ENCODE results near the gene SLC2A9.

Gene SLC2A9

GRCh38 chr4:9880406-9881197 lies 140.7 kb downstream of the SLC2A9 start:
- FAIRE-seq, result no peak

GRCh38 chr4:9877123-9877522 lies 144.2 kb downstream of the SLC2A9 start:
- FAIRE-seq, result no peak

DNA sequence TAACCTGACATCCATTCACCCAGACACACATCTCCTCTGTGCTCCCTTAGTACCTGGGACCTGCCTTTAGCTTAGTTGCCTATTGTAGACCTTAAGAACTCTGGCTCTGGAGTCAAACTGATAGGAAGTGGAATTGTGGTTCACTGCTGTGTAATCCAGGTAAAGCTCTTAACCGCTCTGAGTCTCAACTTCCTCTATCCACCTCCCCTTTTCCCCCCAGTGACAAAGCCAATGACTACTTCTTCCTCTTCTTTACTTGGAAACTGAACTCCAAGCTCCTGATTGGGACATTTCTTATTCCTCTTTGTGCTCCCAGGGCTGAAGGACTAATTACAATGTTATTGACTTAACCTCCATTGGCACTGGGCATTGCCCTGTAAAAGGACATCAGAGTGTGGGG lies 145.8 kb downstream of the SLC2A9 start:
- no peak for FAIRE-seq

DNA sequence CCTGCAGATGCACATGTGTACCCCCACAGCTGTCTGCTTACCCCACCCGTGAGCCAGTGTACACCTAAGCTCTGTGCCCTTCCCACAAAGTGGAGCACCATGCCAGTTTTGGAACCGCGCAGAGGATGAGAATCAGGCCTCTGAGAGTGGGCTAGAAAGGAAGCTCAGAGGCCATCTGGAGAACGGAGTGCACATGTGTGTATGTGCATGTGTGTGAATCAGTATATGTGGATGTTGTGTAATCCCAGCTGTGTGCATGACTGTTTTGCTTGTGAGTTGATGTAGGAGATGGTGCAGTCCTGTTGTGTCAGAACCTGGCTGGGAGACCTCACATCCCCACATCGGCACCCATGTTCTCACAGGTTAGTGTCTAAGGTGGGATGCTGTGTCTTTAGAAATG lies 146.9 kb downstream of the SLC2A9 start:
- FAIRE-seq, result no peak

GRCh38 chr4:9870165-9870790 lies 151.0 kb downstream of the SLC2A9 start:
- no peak for FAIRE-seq

DNA sequence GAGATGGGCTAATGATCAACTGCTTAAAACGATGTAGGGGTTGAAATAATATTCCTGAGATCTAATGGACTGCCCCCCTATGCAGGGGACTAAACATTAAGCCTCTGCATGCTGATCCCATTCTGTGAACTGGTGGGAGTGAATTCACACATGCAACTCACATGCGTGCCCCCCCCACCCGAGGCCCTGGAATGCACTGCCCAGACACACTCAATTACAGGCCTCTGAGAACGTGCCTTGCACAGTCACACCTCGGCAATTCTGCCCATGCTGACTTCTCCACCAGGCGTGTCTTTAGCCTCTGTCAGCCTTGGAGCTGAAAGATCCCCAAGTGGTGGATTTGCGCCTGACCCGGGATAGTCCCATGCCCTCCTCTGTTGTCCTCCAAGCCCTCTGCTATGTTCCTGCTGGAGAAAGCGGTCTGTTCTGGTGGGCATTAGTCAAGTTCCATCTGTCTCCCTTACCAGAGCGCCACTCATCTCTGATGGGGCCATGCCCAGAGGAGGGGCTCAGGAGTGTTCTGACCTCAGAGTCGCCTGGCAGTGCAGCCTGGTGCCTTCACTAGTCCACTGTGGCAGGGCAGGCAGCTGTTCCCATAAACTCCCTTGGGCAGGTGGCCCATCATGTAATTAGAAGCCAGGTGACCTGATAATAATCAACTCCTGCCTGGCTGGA lies 153.4 kb downstream of the SLC2A9 start:
- no peak for FAIRE-seq

DNA sequence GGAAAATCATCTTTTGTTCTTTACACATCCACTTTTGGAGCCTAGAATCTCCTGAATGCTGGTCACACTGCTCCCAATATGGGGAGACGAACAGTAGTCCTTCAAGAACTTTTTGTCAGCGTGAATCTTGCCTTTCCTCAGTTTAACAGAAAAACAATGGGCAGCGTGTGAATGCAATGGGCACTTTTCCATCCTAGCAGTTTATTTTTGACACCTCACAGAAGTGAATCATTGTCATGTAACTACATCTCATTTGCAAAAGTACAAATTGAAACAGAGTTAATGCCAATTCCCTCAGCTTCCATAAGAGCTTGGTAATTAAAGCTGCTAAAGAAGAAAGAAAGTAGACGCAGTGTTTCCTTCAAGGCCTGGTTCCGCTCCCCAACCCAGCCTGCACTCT lies 154.4 kb downstream of the SLC2A9 start:
- FAIRE-seq, result no peak

- FAIRE-seq, result no peak
Measured at GRCh38 chr4:9861561-9861960, 159.7 kb downstream of the SLC2A9 start.

- FAIRE-seq, result no peak
Measured at GRCh38 chr4:9859810-9860209, 161.5 kb downstream of the SLC2A9 start.

DNA sequence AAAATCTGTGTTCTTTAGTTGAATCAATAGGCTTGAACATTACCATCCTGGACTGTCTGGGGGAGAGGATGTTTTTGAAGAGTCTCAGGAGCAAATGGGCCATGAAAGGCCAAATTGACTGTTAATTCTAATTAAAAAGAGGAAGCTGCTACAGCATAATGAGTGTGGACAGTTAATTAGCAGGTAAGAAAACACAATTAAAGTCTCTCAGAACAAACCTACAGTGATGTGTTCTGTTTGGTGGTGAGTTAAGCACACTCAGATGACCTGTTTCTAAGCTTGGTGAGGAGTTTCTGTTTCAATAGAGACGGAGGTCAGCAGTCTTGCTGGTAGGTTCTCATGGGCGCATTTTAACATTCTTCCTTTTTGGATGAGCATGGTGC lies 171.8 kb downstream of the SLC2A9 start:
- no peak for FAIRE-seq

DNA sequence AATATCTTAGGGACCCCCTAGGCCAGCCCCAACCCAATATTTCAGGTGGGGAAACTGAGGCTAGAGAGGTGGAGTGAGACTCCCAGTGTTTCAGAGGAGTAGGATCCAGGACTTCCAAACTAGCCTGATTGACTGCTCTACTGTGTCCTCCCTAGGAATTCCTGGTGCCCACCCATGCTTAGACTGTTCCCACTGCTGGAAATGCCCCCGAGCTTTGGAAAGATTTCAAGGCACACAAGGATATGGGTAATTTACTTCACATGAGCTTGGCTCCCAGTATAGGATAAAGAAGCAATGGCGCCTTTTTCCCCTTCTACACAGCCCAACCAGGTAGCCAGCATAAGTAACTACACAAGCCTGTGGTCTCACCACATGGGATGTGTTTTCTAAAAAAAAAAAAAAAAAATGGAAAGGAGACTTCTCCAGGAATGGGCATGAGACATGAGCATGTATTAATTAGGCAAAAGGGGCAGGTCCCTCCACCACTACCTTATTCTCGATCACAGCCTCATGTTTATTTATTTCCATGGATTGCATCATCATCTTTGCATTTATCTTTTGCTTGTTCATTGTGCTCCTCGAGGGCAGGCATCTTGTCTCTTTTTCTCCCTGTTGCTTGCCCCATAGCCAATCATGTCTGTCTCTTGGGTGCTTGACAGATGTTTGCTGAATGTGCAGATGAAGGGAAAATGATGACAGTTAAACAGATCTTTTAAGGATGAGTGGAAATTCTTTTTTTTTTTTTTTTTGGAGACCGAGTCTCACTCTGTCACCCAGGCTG lies 173.1 kb downstream of the SLC2A9 start:
- FAIRE-seq, result no peak

DNA sequence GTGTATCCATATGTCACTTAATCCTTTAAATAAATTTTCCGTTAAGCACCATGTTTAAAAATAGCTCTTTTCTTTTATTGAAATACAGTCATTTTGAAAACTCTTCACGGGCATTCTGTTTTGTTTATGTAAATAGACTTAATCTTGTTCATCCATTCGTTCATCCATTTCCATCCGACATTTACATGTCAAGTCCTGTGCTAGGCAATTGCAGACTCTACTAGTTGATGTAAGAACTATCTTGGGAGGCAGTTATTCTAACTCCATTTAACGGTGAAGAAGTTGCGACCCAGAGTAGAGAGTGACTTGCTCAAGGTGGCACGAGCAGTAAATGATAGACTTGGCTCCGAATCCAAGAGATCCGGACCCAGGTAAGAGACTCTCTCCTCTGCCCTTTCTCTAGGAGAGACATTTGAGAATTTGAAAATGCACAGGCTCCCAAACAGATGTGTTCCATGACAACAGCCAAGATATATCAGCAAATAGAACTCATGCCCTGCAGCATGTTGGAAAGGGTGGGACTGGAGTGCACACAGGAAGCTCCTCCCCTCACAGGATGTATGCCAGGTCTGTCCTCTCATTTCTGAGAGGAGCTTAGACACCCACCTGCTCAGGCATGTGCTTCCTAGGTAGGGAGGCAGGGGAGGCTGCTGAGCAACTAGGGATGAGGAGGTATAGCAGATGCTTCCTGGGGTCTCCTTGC lies 175.4 kb downstream of the SLC2A9 start:
- no peak for FAIRE-seq

DNA sequence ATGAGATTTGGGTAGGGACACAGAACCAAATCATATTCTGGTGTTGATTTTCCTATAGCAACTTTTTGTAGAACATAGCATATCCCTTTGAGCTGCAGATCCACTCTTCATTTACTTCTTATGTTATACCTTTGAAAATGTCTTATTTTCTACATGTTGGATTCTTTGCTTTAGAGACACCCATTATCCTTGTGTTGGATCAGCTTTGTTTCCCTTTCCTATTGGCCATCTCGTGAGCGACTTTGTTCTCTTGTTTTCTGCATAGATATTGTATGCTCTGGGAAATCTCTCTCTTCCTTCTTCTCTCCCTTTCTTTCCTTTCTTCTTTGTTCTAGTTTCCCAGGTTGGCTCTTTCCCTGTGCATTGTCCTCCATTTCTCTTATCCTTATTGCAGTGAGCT lies 180.2 kb downstream of the SLC2A9 start:
- FAIRE-seq, result no peak

DNA sequence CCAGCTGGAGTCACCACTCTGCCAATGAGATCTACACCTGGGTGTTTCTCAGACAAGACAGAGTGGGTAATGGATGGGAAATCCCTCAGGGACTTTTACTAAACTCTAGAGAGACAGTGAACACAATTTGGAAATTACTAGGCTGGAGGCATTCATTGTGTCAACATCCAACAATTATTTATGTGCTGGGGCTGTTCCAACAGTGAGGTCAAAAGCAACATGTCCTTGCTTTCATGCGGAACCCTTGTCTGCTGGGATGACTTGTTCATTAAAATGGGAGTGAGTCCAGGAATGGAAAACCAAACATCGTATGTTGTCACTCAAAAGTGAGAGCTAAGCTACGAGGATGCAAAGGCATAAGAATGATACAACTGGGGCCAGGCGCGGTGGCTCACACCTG lies 185.9 kb downstream of the SLC2A9 start:
- FAIRE-seq, result no peak

DNA sequence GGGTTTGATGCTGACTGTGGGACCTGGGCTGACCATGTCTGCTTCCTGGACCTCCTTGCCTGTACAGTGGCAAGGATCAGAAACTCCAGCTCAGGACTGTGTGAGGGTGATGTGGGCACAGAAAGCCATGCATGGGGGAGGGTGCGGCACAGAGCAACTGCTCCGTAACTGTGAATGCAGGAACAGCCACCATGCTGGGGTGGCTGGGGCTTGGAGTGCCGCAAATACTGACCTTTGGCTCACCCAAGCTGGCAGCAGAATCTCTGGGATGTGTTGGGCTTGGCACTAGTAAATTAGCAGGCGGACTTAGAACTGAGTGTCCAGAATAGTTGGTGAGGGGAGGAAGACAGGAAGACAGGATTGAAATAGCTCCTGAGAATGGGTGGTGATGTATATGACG lies 187.9 kb downstream of the SLC2A9 start:
- no peak for FAIRE-seq

- no peak for FAIRE-seq
Measured at GRCh38 chr4:9832640-9833039, 188.7 kb downstream of the SLC2A9 start.

DNA sequence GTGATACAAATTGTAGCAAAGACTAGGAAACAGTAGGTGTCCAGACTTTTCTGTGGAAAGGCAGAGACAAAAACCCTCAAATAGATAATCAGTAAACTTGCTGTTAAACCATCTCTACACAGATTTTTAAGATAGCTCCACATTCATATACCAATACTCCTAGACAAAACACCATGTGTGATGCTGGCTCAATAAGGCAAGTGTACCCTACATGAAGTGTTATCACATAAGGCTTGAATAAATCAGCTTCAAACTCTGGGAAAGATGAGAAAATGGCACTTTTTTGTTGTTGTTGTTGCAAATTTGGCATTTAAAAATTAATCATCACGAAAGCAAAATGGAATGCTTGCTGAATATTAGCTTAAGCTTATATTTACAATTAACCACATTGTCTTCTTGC lies 194.7 kb downstream of the SLC2A9 start:
- no peak for FAIRE-seq

DNA sequence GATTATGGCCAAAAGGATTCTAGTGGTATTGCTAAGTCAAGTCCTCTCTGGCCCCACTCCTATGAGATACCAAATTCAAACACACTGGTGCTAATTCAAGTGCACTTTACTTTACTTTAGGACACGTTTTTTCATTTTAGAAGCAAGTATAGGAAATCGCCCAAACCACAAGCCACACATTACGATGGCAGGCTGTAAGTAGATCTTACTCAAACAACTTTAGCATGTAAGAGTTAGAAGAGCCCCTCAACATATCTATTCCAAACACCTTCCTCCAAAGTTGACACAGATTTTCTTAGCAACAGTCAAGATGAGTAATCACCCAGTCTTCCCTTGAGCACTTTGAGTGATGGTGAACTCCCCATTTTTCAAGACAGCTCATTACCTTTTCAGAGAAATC lies 196.2 kb downstream of the SLC2A9 start:
- FAIRE-seq, result no peak

- no peak for FAIRE-seq
Measured at GRCh38 chr4:9820343-9820742, 201.0 kb downstream of the SLC2A9 start.

DNA sequence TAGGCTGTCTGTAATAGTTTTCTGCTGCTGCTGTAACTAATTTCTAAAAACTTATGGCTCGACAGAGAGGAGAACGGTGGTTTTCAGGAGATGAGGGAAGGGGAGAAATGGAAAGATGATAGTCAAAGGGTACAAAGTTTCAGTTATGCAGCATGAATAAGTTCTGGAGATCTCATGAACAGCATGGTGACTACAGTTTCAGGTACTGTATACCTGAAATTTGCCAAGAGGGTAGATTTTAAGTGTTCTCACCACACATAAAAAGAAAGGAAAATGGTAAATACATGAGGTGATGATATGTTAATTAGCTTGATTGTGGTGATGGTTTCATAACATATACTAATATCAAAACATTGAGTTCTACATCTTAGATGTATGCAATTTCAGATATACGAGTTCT lies 205.0 kb downstream of the SLC2A9 start:
- no peak for FAIRE-seq

- FAIRE-seq, result no peak
Measured at GRCh38 chr4:9812501-9813340, 208.6 kb downstream of the SLC2A9 start.

DNA sequence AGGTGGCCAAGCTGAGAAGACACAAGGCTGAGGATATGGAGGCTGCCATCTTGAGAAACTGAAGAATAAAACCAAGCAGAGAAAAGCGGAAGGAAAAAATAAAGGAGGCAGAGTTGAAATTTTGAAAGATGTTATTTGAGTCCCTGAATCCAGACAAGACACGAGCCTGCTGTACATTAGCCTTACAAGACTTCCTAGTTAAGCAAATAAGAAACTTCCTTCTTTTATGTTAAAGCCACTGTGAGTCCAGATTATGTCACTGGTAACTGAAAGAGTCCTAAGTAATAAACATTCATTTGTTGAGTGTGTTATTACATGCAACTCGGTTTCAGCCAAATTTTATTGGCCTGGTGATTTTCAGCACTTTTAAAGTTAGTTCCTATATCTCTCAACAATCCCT lies 209.5 kb downstream of the SLC2A9 start:
- FAIRE-seq, result no peak

All from G401.6 (cell line).